ENCODE results near the gene ZNF669. TPM values are rescaled to one million over a fixed set of nuclear protein-coding genes. Genes with fewer than 3 reads are reported as not detected.

The ZNF669 gene
- total and polyA plus RNA-seq, 2 experiments from 2014 or later = 13.7 to 25.4 TPM

GRCh38 chr1:247115141-247115510 is 11.0 kb upstream of the ZNF669 start (continued):
- TF ChIP-seq, protein P1, sequence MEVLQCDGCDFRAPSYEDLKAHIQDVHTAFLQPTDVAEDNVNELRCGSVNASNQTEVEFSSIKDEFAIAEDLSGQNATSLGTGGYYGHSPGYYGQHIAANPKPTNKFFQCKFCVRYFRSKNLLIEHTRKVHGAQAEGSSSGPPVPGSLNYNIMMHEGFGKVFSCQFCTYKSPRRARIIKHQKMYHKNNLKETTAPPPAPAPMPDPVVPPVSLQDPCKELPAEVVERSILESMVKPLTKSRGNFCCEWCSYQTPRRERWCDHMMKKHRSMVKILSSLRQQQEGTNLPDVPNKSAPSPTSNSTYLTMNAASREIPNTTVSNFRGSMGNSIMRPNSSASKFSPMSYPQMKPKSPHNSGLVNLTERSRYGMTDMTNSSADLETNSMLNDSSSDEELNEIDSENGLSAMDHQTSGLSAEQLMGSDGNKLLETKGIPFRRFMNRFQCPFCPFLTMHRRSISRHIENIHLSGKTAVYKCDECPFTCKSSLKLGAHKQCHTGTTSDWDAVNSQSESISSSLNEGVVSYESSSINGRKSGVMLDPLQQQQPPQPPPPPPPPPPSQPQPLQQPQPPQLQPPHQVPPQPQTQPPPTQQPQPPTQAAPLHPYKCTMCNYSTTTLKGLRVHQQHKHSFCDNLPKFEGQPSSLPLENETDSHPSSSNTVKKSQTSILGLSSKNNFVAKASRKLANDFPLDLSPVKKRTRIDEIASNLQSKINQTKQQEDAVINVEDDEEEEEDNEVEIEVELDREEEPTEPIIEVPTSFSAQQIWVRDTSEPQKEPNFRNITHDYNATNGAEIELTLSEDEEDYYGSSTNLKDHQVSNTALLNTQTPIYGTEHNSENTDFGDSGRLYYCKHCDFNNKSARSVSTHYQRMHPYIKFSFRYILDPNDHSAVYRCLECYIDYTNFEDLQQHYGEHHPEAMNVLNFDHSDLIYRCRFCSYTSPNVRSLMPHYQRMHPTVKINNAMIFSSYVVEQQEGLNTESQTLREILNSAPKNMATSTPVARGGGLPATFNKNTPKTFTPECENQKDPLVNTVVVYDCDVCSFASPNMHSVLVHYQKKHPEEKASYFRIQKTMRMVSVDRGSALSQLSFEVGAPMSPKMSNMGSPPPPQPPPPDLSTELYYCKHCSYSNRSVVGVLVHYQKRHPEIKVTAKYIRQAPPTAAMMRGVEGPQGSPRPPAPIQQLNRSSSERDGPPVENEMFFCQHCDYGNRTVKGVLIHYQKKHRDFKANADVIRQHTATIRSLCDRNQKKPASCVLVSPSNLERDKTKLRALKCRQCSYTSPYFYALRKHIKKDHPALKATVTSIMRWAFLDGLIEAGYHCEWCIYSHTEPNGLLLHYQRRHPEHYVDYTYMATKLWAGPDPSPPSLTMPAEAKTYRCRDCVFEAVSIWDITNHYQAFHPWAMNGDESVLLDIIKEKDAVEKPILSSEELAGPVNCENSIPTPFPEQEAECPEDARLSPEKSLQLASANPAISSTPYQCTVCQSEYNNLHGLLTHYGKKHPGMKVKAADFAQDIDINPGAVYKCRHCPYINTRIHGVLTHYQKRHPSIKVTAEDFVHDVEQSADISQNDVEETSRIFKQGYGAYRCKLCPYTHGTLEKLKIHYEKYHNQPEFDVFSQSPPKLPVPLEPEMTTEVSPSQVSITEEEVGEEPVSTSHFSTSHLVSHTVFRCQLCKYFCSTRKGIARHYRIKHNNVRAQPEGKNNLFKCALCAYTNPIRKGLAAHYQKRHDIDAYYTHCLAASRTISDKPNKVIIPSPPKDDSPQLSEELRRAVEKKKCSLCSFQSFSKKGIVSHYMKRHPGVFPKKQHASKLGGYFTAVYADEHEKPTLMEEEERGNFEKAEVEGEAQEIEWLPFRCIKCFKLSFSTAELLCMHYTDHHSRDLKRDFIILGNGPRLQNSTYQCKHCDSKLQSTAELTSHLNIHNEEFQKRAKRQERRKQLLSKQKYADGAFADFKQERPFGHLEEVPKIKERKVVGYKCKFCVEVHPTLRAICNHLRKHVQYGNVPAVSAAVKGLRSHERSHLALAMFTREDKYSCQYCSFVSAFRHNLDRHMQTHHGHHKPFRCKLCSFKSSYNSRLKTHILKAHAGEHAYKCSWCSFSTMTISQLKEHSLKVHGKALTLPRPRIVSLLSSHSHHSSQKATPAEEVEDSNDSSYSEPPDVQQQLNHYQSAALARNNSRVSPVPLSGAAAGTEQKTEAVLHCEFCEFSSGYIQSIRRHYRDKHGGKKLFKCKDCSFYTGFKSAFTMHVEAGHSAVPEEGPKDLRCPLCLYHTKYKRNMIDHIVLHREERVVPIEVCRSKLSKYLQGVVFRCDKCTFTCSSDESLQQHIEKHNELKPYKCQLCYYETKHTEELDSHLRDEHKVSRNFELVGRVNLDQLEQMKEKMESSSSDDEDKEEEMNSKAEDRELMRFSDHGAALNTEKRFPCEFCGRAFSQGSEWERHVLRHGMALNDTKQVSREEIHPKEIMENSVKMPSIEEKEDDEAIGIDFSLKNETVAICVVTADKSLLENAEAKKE (CRISPR knock-in tag; IDR thresholded peaks at IDR 0.05) = no peak
- TF ChIP-seq ZNF331 (CRISPR knock-in tag; IDR thresholded peaks at IDR 0.05; ENCODE audit: low read depth) = no peak

DNA sequence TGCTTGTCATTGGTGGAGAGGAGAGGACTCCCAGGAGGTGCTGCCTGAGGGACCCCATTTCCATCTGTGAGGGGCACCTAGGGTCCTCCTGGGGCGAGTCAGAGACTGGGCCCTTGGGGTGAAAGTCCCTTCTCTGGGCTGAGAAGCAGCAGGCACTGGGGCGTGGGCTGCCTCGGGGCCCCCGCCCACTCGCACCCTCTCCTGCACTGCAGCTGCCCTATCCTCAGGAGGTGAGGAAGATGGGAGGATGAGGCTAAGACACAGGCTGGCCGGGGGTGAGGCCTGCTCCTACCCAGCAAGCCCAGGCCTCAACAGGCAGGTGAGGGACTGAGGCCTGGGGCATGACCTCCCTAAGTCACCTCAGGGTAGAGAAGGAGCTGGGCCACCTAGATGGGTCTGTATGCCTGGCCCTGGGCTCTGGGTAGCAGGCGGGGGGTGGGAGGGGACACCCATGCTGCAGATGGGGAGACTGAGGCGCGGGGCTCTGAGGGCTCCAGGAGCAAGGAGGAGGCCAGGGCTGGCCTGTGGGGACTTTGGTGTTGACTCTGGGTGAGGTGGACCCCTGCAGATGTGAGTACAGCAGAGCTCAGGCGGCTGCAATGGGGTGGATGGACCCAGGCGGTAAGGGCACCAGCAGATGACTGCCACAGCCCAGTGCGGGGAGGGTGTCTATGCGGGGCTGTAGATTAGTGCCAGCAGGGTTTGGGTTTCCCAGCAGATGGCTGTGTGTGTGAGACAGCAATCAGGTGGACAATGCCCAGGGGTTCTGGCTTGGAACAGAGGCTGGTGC is 10.4 kb upstream of the ZNF669 start:
- Histone ChIP-seq H3K9me2 (ENCODE audit: insufficient read depth) (no peaks in the 10 kb centered on the region), H3K27ac (ENCODE audit: low read depth) (no peak overlapping the region), H3K4me3 (no peak overlapping the region), H3K4me2 (no peak overlapping the region), H3K27me3 (ENCODE audit: insufficient read depth) (peaks cover 37% of the 10 kb centered on the region), H2AFZ (no peak overlapping the region), H3K79me2 (replicated peaks; ENCODE audit: insufficient read depth) (no peaks in the 10 kb centered on the region), H3K36me3 (ENCODE audit: insufficient read depth) (no peaks in the 10 kb centered on the region), H3F3A (replicated peaks; ENCODE audit: low read depth) (no peaks in the 10 kb centered on the region), H4K20me1 (replicated peaks; ENCODE audit: insufficient read depth) (no peaks in the 10 kb centered on the region), H3K4me1 (ENCODE audit: insufficient read depth) (peaks cover 3% of the 10 kb centered on the region)
- TF ChIP-seq, protein P2, sequence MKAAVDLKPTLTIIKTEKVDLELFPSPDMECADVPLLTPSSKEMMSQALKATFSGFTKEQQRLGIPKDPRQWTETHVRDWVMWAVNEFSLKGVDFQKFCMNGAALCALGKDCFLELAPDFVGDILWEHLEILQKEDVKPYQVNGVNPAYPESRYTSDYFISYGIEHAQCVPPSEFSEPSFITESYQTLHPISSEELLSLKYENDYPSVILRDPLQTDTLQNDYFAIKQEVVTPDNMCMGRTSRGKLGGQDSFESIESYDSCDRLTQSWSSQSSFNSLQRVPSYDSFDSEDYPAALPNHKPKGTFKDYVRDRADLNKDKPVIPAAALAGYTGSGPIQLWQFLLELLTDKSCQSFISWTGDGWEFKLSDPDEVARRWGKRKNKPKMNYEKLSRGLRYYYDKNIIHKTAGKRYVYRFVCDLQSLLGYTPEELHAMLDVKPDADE (IDR thresholded peaks at IDR 0.05) = no peak
- TF ChIP-seq, protein P1 (CRISPR knock-in tag; IDR thresholded peaks at IDR 0.05) = no peak
- TF ChIP-seq EZH2 (IDR thresholded peaks at IDR 0.05; ENCODE audit: low read depth, unreplicated experiment) (no peak), ZNF114 (CRISPR knock-in tag; IDR thresholded peaks at IDR 0.05) (no peak), CREB1 (CRISPR knock-in tag; IDR thresholded peaks at IDR 0.05; ENCODE audit: low read depth) (no peak)
- H3K27ac Mint-ChIP-seq = no peak overlapping the region
- H3K4me3 Mint-ChIP-seq = no peak overlapping the region
- no peak for ATAC-seq
- peaks cover 10% of the 10 kb centered on the region for H3K4me1 Mint-ChIP-seq
- DNase-seq (ENCODE audit: low spot score) = no peak
- H3K9me3 Mint-ChIP-seq = peaks cover 8% of the 10 kb centered on the region; the same call in 2 of the 3 replicates
- H3K36me3 Mint-ChIP-seq (ENCODE audit: low read depth) = peaks cover 3% of the 10 kb centered on the region; the same call in 1 of the 3 replicates
- peaks cover 32% of the 10 kb centered on the region for H3K27me3 Mint-ChIP-seq (ENCODE audit: insufficient read depth, low read depth, poor library complexity)
